HCT116 (cell line): ENCODE measurements around the gene DDX10. TPM values are rescaled to one million over a fixed set of nuclear protein-coding genes. Genes with fewer than 3 reads are reported as not detected.

ENCODE experiments used
- ATAC-seq: fragments of 200-7000 bp; cut with Tn5 transposase; 2 replicates; pipeline ENCODE4 v1.9.1; 2020; ENCODE audit warnings: mild to moderate bottlenecking, moderate library complexity
- BruUV-seq: library from RNA; stranded (reverse); fragments of 400-500 nt; replicated peaks from 2 replicates; lab custom pipeline; 2021; lab: Mats Ljungman, UMichigan
- CTCF ChIA-PET: fragments of 300-600 bp; sonication (Branson Sonifier 250); formaldehyde crosslinking; loops from one replicate; lab custom pipeline; 2021; ENCODE audit warnings: antibody characterized with exemption; lab: Charles Lee
- POLR2A ChIA-PET: fragments of 300-600, 350-600 bp; sonication (Branson Sonifier 250); formaldehyde crosslinking; loops from one replicate; lab custom pipeline; 2021; ENCODE audit warnings: antibody characterized with exemption; lab: Charles Lee
- RAD21 ChIA-PET, 2 experiments: fragments of 300-600 bp; sonication (Branson Sonifier 250); formaldehyde crosslinking; loops; one replicate each; lab custom pipeline; 2023; ENCODE audit warnings: low total read pairs in 2 of 2; ENCODE audit not compliant: uncharacterized antibody in 2 of 2, unreplicated experiment in 2 of 2, low non-redundant PET in 1 of 2; lab: Charles Lee
- DNase-seq: peaks from one replicate; pipeline ENCODE4 v3.0.0-alpha.2; 2010; ENCODE audit warnings: low read depth, low spot score
- H2AFZ ChIP-seq: fragments of 200-600 bp; shearing (Covaris generic), sonication (generic); 2 replicates; pipeline ENCODE4 v1.6.1; 2017; ENCODE audit warnings: low read depth, mixed run types, mixed read lengths, antibody characterized with exemption, low read length; ENCODE audit not compliant: poor library complexity, severe bottlenecking
- H3K27ac ChIP-seq: 2 replicates; pipeline ENCODE4 v1.5.1; 2012; ENCODE audit warnings: low read depth, low read length
- H3K27me3 ChIP-seq: fragments of 200-600 bp; sonication (generic); 2 replicates; pipeline ENCODE4 v1.6.1; 2016; ENCODE audit warnings: mixed run types, low read length, mixed read lengths; ENCODE audit not compliant: insufficient read depth
- H3K36me3 ChIP-seq, 2 experiments: fragments of 200-500 bp in 1 of 2; fragments of 200-600 bp in 1 of 2; sonication (Bioruptor generic) in 1 of 2; sonication (generic) in 1 of 2; 2 replicates each; pipeline versions ENCODE4 v1.5.1 to v1.6.1; 2014 to 2016; ENCODE audit warnings: low read length in 2 of 2, inconsistent platforms in 1 of 2, mixed read lengths in 1 of 2, mixed run types in 1 of 2; ENCODE audit not compliant: insufficient read depth in 2 of 2, control insufficient read depth in 1 of 2
- H3K4me1 ChIP-seq, 2 experiments: fragments of 200-600 bp in 1 of 2; sonication (generic) in 1 of 2; 2 replicates each; pipeline versions ENCODE4 v1.5.1 to v1.6.1; 2012 to 2017; ENCODE audit warnings: low read length in 2 of 2, inconsistent platforms in 1 of 2, mild to moderate bottlenecking in 1 of 2, mixed read lengths in 1 of 2, mixed run types in 1 of 2, moderate library complexity in 1 of 2; ENCODE audit not compliant: insufficient read depth in 2 of 2, control insufficient read depth in 1 of 2
- H3K4me2 ChIP-seq: fragments of 200-600 bp; sonication (generic); 2 replicates; pipeline ENCODE4 v1.6.1; 2017; ENCODE audit warnings: mixed run types, low read length, mixed read lengths
- H3K4me3 ChIP-seq, 2 experiments: fragments of 200-600 bp in 1 of 2; sonication (generic) in 1 of 2; replicated peaks in 1 of 2; 2 replicates each; pipeline ENCODE4 v1.5.1; 2011 to 2016; ENCODE audit warnings: low read length in 2 of 2, control low read depth in 1 of 2, low read depth in 1 of 2, mild to moderate bottlenecking in 1 of 2, mixed read lengths in 1 of 2, mixed run types in 1 of 2
- H3K79me2 ChIP-seq: fragments of 200-600 bp; sonication (generic); 2 replicates; pipeline ENCODE4 v1.6.1; 2017; ENCODE audit warnings: mild to moderate bottlenecking, mixed run types, low read length, moderate library complexity, mixed read lengths; ENCODE audit not compliant: insufficient read depth
- H3K9ac ChIP-seq: fragments of 200-600 bp; sonication (generic); 2 replicates; pipeline ENCODE4 v1.6.1; 2016; ENCODE audit warnings: low read length, mixed read lengths
- H3K9me2 ChIP-seq: fragments of 200-600 bp; sonication (generic), shearing (Covaris generic); 2 replicates; pipeline ENCODE4 v1.6.1; 2017; ENCODE audit warnings: mixed run types, mild to moderate bottlenecking, moderate library complexity; ENCODE audit not compliant: insufficient read depth
- H3K9me3 ChIP-seq, 2 experiments: fragments of 200-500 bp in 1 of 2; fragments of 200-600 bp in 1 of 2; sonication (Bioruptor generic) in 1 of 2; sonication (generic) in 1 of 2; 2 replicates each; pipeline ENCODE4 v1.6.1; 2014 to 2017; ENCODE audit warnings: low read length in 2 of 2, mixed read lengths in 2 of 2, inconsistent platforms in 1 of 2, low read depth in 1 of 2, mild to moderate bottlenecking in 1 of 2, mixed run types in 1 of 2, moderate library complexity in 1 of 2; ENCODE audit not compliant: control insufficient read depth in 1 of 2, insufficient read depth in 1 of 2
- H4K20me1 ChIP-seq: fragments of 200-600 bp; sonication (generic), shearing (Covaris generic); 2 replicates; pipeline ENCODE4 v1.6.1; 2017; ENCODE audit warnings: mixed run types, mild to moderate bottlenecking, moderate library complexity; ENCODE audit not compliant: insufficient read depth
- ATF3 ChIP-seq: IDR thresholded peaks from 2 replicates; pipeline ENCODE4 v1.6.1; 2012
- CEBPB ChIP-seq: IDR thresholded peaks from 2 replicates; pipeline ENCODE4 v1.6.1; 2012; ENCODE audit warnings: low read depth
- EZH2 ChIP-seq: fragments of 200-600 bp; sonication (generic); IDR thresholded peaks from 2 replicates; pipeline ENCODE4 v1.6.1; 2017; ENCODE audit warnings: antibody characterized with exemption, mixed run types
- FOSL1 ChIP-seq: IDR thresholded peaks from 2 replicates; pipeline ENCODE4 v1.6.1; 2012; ENCODE audit warnings: low read depth
- JUND ChIP-seq: IDR thresholded peaks from 2 replicates; pipeline ENCODE4 v1.6.1; 2012
- SP1 ChIP-seq: IDR thresholded peaks from 2 replicates; pipeline ENCODE4 v1.6.1; 2012; ENCODE audit warnings: low read depth
- SRF ChIP-seq: IDR thresholded peaks from 2 replicates; pipeline ENCODE4 v1.6.1; 2012; ENCODE audit warnings: low read depth
- YY1 ChIP-seq: IDR thresholded peaks from 2 replicates; pipeline ENCODE4 v1.6.1; 2011; ENCODE audit warnings: low read length, low read depth, moderate library complexity, mild to moderate bottlenecking; ENCODE audit not compliant: insufficient replicate concordance; ENCODE audit errors: extremely low read depth
- intact Hi-C: fragments of 100-400 bp; cut with micrococcal nuclease; formaldehyde crosslinking; loops from 2 replicates; pipeline ENCODE4 v1.10.0; 2022
- total RNA-seq: library from RNA; stranded (reverse); gene quantifications from one replicate; pipeline ENCODE4 v1.2.1, GENCODE V29; 2021; ENCODE audit not compliant: unreplicated experiment

DDX10 gene
- total RNA-seq, 1 experiment from 2014 or later: 66.5 TPM

GRCh38 chr11:108958368-108959104 is 293.7 kb downstream of the DDX10 start:
- no peaks in the 10 kb centered on the region for H3K79me2 ChIP-seq
- no TSS peak for BruUV-seq
- H3K36me3 ChIP-seq: no peaks in the 10 kb centered on the region
- peaks cover 37 to 41% of the 10 kb centered on the region in 2 experiments for H3K4me1 ChIP-seq
- ChIA-PET RAD21 (no interaction called here), POLR2A (interaction anchor here (1.2 kb wide), 1 partner anchor 9 kb away, joined by 3 read pairs; no protein-coding TSS in a partner anchor), CTCF (interaction anchor here (0.7 to 1.2 kb wide), 2 partner anchors 170 to 738 kb away, joined by 3 to 5 read pairs; no protein-coding TSS in a partner anchor)
- no peaks in the 10 kb centered on the region for H3K27me3 ChIP-seq
- H4K20me1 ChIP-seq: no peaks in the 10 kb centered on the region
- intact Hi-C loops: no loop called here
- ATAC-seq (peak; percentile 79), DNase-seq (no peak)
- H3K4me3 ChIP-seq: no peak overlapping the region
- peak overlapping the region; percentile 45 for H3K27ac ChIP-seq
- peak overlapping the region; percentile 49 for H3K4me2 ChIP-seq
- H3K9ac ChIP-seq: no peak overlapping the region
- TF ChIP-seq YY1: peak; percentile 4
- peak; percentile 58; the same call in 1 of the 2 replicates for TF ChIP-seq JUND
- peak; percentile 27; the same call in 1 of the 2 replicates for TF ChIP-seq SP1
- TF ChIP-seq SRF: no peak
- TF ChIP-seq CEBPB: no peak
- TF ChIP-seq FOSL1: peak; percentile 72
- TF ChIP-seq ATF3: no peak
- no peak for TF ChIP-seq EZH2
- no peaks in the 10 kb centered on the region for H3K9me3 ChIP-seq
- H2AFZ ChIP-seq: no peak overlapping the region
- no peaks in the 10 kb centered on the region for H3K9me2 ChIP-seq
